ENCODE measurements around the gene CFDP1.
"Not testable (repeated sequence)": the region's sequence is repeated elsewhere in the genome, so short reads cannot be mapped to it uniquely, and the experiment has no call there.

Gene CFDP1

GRCh38 chr16:75458029-75458428, 24.7 kb upstream of the CFDP1 start:
- DNase-seq = no peak

- DNase-seq = no peak
Observed at GRCh38 chr16:75457485-75458021, 24.2 kb upstream of the CFDP1 start.

GRCh38 chr16:75456971-75457370, 23.7 kb upstream of the CFDP1 start:
- DNase-seq = no peak

GRCh38 chr16:75456486-75456885, 23.2 kb upstream of the CFDP1 start:
- not testable (repeated sequence) for DNase-seq

- no peak for DNase-seq
Observed at GRCh38 chr16:75455677-75456076, 22.4 kb upstream of the CFDP1 start.

- no peak for DNase-seq
Observed at GRCh38 chr16:75452464-75453190, 19.3 kb upstream of the CFDP1 start.

- no peak for DNase-seq
Observed at GRCh38 chr16:75446416-75446815, 13.1 kb upstream of the CFDP1 start.

GRCh38 chr16:75445298-75445697, 12.0 kb upstream of the CFDP1 start:
- no peak for DNase-seq

GRCh38 chr16:75443298-75443697, 10.0 kb upstream of the CFDP1 start:
- DNase-seq = no peak

GRCh38 chr16:75433732-75434413, 570 bp upstream of the CFDP1 start:
- DNase-seq = no peak

- no peak for DNase-seq
Observed at GRCh38 chr16:75429621-75430403, 3.5 kb downstream of the CFDP1 start.

- not testable (repeated sequence) for DNase-seq
Observed at GRCh38 chr16:75426524-75426923, 6.8 kb downstream of the CFDP1 start.

GRCh38 chr16:75424105-75424762, 9.1 kb downstream of the CFDP1 start:
- not testable (repeated sequence) for DNase-seq

- DNase-seq = no peak
Observed at GRCh38 chr16:75423723-75424104, 9.6 kb downstream of the CFDP1 start.

GRCh38 chr16:75421820-75422126, 11.5 kb downstream of the CFDP1 start:
- no peak for DNase-seq

- DNase-seq = peak; percentile 6
Observed at GRCh38 chr16:75420987-75421819, 12.1 kb downstream of the CFDP1 start.

- no peak for DNase-seq
Observed at GRCh38 chr16:75416904-75417565, 16.3 kb downstream of the CFDP1 start.

GRCh38 chr16:75415169-75415905, 18.0 kb downstream of the CFDP1 start:
- no peak for DNase-seq

- no peak for DNase-seq
Observed at GRCh38 chr16:75413951-75414350, 19.4 kb downstream of the CFDP1 start.

GRCh38 chr16:75406943-75407342, 26.4 kb downstream of the CFDP1 start:
- DNase-seq = no peak

Measured in activated gamma-delta T cell treated with Interleukin-2 at 50 U/mL for 16 hours (primary cell).